ENCODE results near the gene TBC1D10A.

Gene TBC1D10A

DNA sequence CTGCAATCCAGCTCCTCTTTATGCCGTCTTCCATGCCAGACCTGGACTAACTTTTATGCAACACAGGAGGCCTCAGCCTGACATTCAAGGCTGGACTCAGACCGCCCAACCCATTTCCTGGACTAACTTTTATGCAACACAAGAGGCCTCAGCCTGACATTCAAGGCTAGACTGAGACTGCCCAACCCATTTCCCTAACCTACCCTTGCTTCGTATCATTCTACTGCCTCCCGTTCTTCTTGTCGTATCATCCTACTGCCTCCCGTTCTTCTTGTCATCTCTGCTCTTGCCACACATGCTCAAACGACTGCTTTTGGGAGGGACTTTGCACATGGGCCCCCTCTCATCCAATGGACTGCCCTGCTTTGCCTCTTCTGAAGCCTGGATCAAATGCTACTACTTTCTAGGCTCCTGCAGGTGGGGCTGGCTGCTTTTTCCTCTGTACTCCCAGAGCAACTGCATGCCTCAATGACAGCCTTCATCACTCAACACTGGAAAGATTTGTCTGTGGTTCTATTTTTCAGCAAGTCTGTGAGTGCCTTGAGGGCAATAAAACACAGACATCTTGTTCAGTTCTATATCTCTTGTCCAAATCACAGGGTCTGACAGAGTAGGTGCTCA, 7.8 kb downstream of the TBC1D10A start:
- DNase-seq, result no peak

DNA sequence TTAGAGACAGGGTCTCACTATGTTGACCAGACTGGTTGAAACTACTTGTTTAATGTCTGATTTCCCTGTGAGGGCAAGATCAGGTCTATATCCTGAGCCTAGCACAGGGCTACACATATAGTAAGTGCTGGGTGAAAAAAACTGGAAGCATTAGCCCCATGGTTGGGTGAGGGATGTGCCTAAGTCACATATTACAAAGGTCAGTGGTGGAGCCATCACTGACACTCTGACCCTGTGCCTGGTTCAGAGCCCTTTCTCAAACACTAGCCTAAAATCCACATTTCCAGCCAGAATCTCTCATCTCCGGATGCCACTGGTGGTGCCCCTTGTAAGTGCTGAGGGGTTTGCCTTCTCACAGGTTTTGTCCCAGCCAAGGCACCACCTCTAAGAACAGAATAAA, 9.0 kb downstream of the TBC1D10A start:
- no peak for DNase-seq

- no peak for DNase-seq
Measured at GRCh38 chr22:30315962-30316576, 10.7 kb downstream of the TBC1D10A start.

DNA sequence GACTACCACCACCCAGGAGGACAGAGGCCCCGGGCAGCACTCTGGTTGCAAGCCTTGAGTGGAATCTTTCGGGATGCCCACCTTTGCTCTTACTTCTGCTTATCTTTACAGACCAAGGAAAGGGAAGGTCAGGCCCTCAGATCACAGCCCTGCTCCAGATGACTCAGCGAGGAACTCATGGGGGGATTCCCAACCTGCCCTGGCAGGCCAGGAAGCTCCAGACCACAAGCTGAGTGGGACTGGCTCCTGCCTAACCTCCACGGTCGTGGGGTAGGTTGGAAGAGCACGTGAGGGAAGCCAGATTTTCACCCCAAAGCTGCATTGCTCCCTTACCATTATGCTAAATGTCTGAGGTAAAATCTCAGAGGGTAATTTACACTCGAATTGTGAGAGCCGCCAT, 11.8 kb downstream of the TBC1D10A start:
- peak; percentile 38 for DNase-seq

GRCh38 chr22:30313527-30314363, 13.0 kb downstream of the TBC1D10A start:
- DNase-seq, result no peak

- no peak for DNase-seq
Measured at GRCh38 chr22:30312053-30312452, 14.7 kb downstream of the TBC1D10A start.

DNA sequence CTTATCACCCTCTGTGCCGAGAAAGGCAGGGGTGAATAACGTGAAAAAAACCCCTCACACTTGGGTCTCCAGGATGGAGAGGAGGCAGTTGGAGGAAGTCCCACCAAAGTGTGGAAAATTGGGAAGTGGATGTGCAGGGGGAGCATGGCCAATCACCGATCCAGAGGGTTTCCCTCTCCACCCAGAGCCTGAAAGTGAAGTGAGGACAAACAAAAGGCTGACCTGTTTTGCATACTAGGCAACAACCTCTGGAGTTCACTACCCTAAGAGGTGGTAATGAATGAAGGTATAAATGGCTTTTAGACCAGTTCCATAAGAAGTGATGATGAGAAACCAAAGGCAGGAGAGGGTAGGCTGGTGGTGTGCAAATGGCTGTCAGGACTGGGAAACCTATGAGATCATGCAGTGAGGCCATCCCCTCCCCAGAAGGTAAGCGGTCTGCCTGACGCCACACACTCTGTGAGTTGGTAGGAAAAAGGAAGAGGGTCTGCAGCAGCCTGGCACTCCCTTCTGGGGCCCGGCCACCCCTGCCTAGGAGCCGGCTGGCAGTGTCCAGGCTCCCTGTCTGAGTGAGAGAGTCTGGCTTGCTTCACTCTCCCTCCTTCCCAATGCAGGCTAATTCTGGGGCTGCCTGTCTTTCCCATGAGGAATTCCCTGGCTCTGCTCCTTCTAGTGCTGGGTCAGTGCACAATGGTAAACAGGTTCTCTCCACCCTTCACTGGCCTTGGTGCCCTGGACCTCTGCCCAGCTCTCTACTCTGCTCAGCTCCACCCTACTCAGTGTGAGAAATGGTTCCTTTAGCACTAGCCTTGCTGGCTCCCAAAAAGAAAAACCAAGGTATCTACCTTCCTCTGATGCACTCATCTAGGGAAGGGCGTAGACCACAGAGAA, 15.6 kb downstream of the TBC1D10A start:
- DNase-seq, result no peak

GRCh38 chr22:30309951-30310741, 16.6 kb downstream of the TBC1D10A start:
- DNase-seq, result no peak

DNA sequence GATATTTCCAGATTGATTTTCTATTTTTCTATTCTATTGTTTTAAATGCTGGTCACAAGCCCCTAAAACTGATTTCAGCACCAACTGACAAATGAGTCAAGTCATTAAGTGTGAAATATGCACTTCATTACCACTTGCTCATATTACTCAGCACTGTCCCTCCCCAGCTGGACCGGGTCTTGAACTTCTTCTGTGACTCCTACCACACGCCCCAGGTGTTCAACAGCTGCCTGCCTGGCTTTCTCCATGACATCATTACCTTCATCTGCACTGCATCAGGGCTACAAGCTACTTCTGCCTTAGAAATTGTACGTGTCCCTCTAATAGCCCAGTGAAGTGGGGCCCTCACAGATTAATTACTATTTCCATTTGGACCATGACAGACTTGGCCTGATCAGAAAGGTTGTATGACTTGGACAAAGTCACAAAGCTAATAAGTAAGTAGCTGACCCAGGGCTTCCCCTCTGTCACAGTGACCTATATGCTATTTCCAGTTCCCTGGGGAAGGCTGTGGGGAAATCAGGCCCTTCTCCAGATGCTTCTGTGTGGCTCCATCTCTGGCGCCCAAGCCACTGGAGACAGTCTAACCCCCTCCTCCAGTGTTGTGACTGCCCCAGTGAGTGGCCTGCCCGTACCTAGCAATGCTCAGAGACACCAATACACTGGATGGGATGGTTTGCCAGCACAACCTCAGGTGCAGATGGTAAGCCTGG, 18.1 kb downstream of the TBC1D10A start:
- no peak for DNase-seq

GRCh38 chr22:30308093-30308492, 18.6 kb downstream of the TBC1D10A start:
- no peak for DNase-seq

- DNase-seq, result no peak
Measured at GRCh38 chr22:30307041-30307574, 19.6 kb downstream of the TBC1D10A start.

DNA sequence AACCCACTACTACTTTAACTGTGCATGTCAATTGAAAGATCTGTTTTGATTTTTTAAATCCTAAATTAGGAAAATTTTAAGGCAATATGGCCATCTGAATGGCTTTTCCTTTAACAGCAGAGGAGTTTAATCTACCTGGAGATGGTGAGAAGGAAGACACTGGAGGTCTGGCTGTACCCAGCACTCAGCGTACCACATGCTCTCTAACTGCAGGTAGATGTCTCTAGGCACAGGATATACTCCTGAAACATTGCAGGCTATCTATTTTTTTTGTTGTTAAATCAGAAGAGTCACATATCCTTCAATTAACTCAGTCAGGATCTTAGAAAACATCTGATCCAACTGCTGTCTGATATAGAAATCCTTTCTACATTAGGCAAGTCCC, 20.1 kb downstream of the TBC1D10A start:
- DNase-seq, result no peak

GRCh38 chr22:30305906-30306626, 20.7 kb downstream of the TBC1D10A start:
- no peak for DNase-seq

GRCh38 chr22:30305519-30305905, 21.2 kb downstream of the TBC1D10A start:
- peak; percentile 36 for DNase-seq

DNA sequence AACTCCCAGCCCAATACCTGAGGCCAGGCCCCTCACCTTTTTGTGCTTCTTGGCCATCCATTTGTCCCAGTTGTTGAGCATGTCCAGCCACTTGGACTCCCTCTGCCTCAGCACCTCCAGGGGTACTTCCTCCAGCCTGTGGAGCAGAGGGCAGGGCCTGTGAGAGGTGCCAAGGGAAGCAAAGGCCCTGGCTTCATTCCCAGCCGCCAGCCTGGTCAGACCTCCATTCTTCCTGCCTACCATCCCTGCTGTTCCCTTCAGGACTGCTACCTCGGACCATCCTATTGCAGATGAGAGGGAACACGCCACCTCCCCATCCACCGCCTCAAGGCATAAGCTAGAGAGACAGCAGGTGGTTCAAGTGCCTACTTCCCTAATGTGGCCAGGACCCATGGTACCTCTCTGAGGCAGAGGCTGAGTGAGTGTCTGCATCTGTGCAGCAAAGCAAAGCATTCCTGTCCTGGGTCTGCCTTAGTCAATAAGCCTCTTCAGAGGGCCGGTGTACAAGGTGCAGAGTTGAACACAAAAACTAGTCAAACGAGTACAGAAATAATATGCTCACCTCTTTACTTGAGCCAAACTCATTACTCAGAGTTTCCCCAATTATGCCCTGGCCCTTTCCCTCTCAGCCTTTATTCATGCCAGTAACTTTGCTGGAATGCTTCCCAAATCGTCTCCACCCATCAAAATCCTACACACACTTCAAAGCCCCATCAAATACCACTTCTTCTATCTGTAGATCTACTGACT, 22.1 kb downstream of the TBC1D10A start:
- no peak for DNase-seq

DNA sequence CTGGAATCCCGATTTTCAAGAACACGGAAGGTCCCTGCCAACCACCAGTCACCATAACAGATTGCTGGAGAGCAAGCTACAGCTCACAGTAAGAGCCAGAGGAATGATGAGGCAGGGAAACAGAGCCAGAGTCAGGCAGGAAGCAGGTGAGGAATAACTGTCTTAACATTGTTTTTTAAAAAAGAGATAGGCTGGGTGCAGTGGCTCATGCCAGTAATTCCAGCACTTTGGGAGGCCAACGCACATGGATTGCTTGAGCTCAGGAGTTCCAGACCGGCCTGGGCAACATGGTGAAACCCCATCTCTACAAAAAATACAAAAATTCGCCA, 24.0 kb downstream of the TBC1D10A start:
- DNase-seq, result no peak

DNA sequence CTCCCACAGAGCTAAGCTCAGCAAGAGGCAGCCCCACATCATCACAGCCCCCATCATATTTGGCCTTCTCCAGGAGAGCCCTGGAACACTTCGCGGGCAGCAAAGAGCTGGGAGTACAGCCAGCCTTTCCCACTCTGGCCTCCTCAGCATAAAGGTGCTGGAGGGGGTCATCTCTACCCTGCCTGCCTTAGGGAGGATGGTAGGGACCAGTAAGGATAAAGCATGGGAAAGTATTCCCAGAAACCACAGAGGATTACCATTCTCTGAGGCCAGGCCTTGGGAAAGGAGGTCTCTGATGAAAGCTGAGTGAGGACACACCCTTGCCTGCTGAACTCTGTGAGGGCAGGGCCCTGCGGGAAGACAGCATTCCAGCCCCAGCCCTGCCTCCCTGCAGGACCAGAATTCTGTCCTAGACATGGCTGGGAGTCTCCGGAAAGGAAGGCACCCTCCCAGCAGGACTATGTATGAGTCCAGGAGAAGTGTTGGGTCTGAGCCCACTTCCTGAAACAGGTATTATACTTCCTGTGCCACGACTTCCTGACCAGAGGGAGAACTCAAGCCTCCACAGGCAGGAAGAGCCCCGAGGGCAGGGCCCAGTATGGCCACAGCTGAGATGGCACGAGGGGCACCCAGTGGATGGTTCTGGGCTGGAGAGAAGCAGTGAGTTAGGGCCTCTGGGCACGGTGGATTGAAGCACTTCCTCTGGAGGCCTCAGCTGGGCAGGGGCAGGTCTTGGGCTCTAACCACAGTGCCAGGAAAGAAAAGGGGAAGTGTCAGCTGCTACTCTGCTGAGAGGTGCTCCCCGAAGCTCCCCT, 24.5 kb downstream of the TBC1D10A start:
- no peak for DNase-seq

- no peak for DNase-seq
Measured at GRCh38 chr22:30299322-30299721, 27.4 kb downstream of the TBC1D10A start.

All from stimulated activated naive CD4-positive, alpha-beta T cell treated with Interleukin-2 at 50 U/mL for 16 hours (primary cell).